MCF 10A (cell line): ENCODE measurements around the gene ANKRD11. TPM values are rescaled to one million over a fixed set of nuclear protein-coding genes. Genes with fewer than 3 reads are reported as not detected.

ENCODE experiments used
- BruUV-seq: library from RNA; stranded (reverse); fragments of 400-500 nt; replicated peaks from 2 replicates; lab custom pipeline; 2021; lab: Mats Ljungman, UMichigan
- CTCF ChIA-PET: fragments of 300-600 bp; sonication (Branson Sonifier 250); formaldehyde crosslinking; extraction: SDS; loops from one replicate; lab custom pipeline; 2021; ENCODE audit warnings: antibody characterized with exemption, inconsistent platforms; lab: Yijun Ruan, JAX
- POLR2A ChIA-PET: fragments of 300-600, 350-650 bp; sonication (Branson Sonifier 250); formaldehyde crosslinking; extraction: SDS; loops from one replicate; lab custom pipeline; 2020; ENCODE audit warnings: antibody characterized with exemption, inconsistent platforms; lab: Yijun Ruan, JAX
- DNase-seq: peaks from one replicate; pipeline ENCODE4 v3.0.0-alpha.2; 2018; ENCODE audit not compliant: unreplicated experiment
- H3K27ac Mint-ChIP-seq: one replicate; pipeline ENCODE4 v1.8.0; 2022; ENCODE audit warnings: mild to moderate bottlenecking, low read depth, mixed read lengths; ENCODE audit not compliant: unreplicated experiment
- H3K27me3 Mint-ChIP-seq: one replicate; pipeline ENCODE4 v1.8.0; 2022; ENCODE audit warnings: mixed read lengths; ENCODE audit not compliant: insufficient read depth, unreplicated experiment
- H3K36me3 Mint-ChIP-seq: one replicate; pipeline ENCODE4 v1.8.0; 2022; ENCODE audit warnings: mild to moderate bottlenecking, moderate library complexity, mixed read lengths; ENCODE audit not compliant: insufficient read depth, unreplicated experiment
- H3K4me1 Mint-ChIP-seq: one replicate; pipeline ENCODE4 v1.8.0; 2022; ENCODE audit warnings: mixed read lengths; ENCODE audit not compliant: insufficient read depth, unreplicated experiment
- H3K4me3 Mint-ChIP-seq: one replicate; pipeline ENCODE4 v1.8.0; 2022; ENCODE audit warnings: mild to moderate bottlenecking, moderate library complexity, mixed read lengths; ENCODE audit not compliant: unreplicated experiment
- H3K9me3 Mint-ChIP-seq: one replicate; pipeline ENCODE4 v1.8.0; 2022; ENCODE audit warnings: mixed read lengths; ENCODE audit not compliant: unreplicated experiment
- intact Hi-C: fragments of 100-400 bp; cut with micrococcal nuclease; formaldehyde crosslinking; loops from 2 replicates; pipeline ENCODE4 v1.14.1; 2022
- total RNA-seq: library from RNA; stranded (reverse); gene quantifications from 2 replicates; pipeline ENCODE4 v1.2.3, GENCODE V29; 2022
- TF ChIP-seq, protein P1 (sequence below): fragments of 200-600 bp; IDR thresholded peaks from one replicate; pipeline ENCODE4 v1.8.0; 2022; ENCODE audit warnings: antibody characterized with exemption, mild to moderate bottlenecking; ENCODE audit not compliant: unreplicated experiment

ANKRD11 gene
- total RNA-seq, 1 experiment from 2014 or later, result 237 TPM

DNA sequence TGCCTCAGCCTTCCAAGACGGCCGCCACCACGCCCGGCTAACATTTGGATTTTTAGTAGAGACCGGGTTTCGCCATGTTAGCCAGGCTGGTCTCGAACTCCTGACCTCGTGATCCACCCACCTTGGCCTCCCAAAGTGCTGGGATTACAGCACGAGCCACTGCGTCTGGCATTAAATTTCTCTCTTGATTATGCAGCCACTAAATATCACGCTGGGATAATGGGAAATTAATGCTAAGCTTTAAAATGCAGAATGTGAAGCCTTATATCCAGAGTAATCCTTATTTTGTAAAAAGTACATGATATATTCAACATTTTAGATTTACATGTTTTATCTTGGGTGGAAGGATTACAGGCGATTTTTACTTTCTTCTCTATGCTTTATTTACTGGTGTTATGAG, 89.2 kb downstream of the ANKRD11 start:
- H3K9me3 Mint-ChIP-seq, result no peaks in the 10 kb centered on the region
- intact Hi-C loops, result no loop called here
- H3K27ac Mint-ChIP-seq, result no peak overlapping the region
- CTCF ChIA-PET, result interaction anchor here (0.6 kb wide), 1 partner anchor 33 kb away, joined by 5 read pairs; no protein-coding TSS in a partner anchor
- no peaks in the 10 kb centered on the region for H3K27me3 Mint-ChIP-seq
- peaks cover 25% of the 10 kb centered on the region for H3K36me3 Mint-ChIP-seq
- no peak overlapping the region for H3K4me3 Mint-ChIP-seq
- DNase-seq, result no peak
- H3K4me1 Mint-ChIP-seq, result peaks cover 24% of the 10 kb centered on the region
- POLR2A ChIA-PET, result no interaction called here
- TF ChIP-seq, protein P1, sequence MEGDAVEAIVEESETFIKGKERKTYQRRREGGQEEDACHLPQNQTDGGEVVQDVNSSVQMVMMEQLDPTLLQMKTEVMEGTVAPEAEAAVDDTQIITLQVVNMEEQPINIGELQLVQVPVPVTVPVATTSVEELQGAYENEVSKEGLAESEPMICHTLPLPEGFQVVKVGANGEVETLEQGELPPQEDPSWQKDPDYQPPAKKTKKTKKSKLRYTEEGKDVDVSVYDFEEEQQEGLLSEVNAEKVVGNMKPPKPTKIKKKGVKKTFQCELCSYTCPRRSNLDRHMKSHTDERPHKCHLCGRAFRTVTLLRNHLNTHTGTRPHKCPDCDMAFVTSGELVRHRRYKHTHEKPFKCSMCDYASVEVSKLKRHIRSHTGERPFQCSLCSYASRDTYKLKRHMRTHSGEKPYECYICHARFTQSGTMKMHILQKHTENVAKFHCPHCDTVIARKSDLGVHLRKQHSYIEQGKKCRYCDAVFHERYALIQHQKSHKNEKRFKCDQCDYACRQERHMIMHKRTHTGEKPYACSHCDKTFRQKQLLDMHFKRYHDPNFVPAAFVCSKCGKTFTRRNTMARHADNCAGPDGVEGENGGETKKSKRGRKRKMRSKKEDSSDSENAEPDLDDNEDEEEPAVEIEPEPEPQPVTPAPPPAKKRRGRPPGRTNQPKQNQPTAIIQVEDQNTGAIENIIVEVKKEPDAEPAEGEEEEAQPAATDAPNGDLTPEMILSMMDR, result no peak
- no TSS peak for BruUV-seq

DNA sequence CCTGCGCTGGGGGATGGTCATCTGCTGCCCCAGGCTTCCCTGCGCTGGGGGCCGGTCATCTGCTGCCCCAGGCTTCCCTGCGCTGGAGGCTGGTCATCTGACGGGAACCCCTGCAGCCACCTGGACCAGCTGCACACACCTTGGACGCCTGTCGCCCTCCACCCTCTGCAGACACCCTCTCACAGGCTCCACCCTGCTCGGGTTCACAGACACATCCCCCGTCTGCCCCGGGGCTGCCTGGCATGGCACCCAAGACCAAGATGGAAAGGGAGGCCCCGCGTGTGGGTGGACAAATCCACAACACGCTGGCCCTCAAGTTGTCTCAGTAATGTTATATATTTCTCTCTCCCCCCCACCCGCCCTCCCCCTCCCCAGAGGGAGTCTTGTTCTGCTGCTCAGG, 89.6 kb downstream of the ANKRD11 start:
- Mint-ChIP-seq H3K4me1 (peaks cover 23% of the 10 kb centered on the region), H3K36me3 (peaks cover 25% of the 10 kb centered on the region), H3K4me3 (no peak overlapping the region), H3K27ac (no peak overlapping the region), H3K27me3 (no peaks in the 10 kb centered on the region), H3K9me3 (no peaks in the 10 kb centered on the region)
- CTCF ChIA-PET, result no interaction called here
- DNase-seq, result no peak
- intact Hi-C loops, result no loop called here
- TF ChIP-seq, protein P1, result no peak
- no TSS peak for BruUV-seq
- POLR2A ChIA-PET, result no interaction called here

DNA sequence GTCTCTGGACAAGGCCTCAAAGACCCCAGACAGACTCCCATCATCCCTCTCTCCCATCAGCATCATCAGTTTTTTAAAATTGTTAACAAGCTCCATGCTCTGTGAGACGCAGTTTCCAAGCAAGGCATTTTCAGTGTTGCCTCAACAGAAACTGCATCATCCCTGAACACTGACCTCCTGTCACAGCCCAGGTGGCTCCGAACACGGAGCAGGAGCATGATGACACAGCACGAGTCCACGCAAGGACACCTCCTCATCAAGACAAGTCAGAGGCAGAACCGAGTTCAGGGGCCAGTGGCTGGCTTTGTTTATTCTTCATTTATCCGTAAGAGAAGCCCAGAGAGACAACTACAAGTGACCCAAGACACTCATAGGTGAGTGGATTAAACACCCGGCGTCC, 91.4 kb downstream of the ANKRD11 start:
- H3K4me3 Mint-ChIP-seq, result no peak overlapping the region
- POLR2A ChIA-PET, result no interaction called here
- H3K27me3 Mint-ChIP-seq, result no peaks in the 10 kb centered on the region
- CTCF ChIA-PET, result interaction anchor here (1.2 kb wide), 1 partner anchor 57 kb away, joined by 4 read pairs; no protein-coding TSS in a partner anchor
- TF ChIP-seq, protein P1, result no peak
- peaks cover 35% of the 10 kb centered on the region for H3K36me3 Mint-ChIP-seq
- intact Hi-C loops, result loop anchor here (5.0 kb wide), 2 partner anchors 43 to 108 kb away; partner anchors contain the start of gene SPG7
- no peaks in the 10 kb centered on the region for H3K9me3 Mint-ChIP-seq
- H3K27ac Mint-ChIP-seq, result no peak overlapping the region
- no TSS peak for BruUV-seq
- H3K4me1 Mint-ChIP-seq, result peaks cover 26% of the 10 kb centered on the region
- no peak for DNase-seq

DNA sequence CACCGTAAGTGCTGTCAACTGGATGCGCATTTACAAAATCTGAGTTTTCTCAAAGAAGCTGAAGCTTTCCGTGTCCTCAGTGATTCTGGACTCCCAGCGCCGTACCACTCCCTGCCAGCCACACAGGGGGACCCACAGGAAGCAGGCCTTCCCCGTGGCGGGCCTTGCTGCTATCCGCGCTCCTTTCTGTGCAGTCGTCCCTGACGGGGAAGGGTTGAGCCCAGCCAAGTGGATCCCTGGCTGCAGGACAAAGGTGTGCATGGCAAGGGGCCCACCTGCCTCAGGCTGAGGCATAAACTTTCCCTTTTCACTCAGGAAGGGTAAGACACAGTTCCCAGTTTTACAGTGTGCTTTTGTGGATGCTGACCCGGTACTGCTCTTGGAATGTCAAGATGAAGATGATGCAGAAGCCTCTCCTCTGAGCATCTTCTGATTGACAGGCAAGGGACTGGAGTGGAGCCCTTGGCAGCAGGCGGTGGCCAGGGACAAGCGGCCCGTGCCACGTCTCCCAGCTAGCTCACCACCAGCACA, 93.0 kb downstream of the ANKRD11 start:
- TF ChIP-seq, protein P1, result no peak
- DNase-seq, result no peak
- H3K36me3 Mint-ChIP-seq, result peaks cover 45% of the 10 kb centered on the region
- H3K4me3 Mint-ChIP-seq, result no peak overlapping the region
- POLR2A ChIA-PET, result interaction anchor here (4.4 kb wide), 1 partner anchor 12 kb away, joined by 28 read pairs; no protein-coding TSS in a partner anchor
- no TSS peak for BruUV-seq
- CTCF ChIA-PET, result interaction anchor here (0.9 kb wide), 1 partner anchor 46 kb away, joined by 4 read pairs; no protein-coding TSS in a partner anchor
- H3K27me3 Mint-ChIP-seq, result no peaks in the 10 kb centered on the region
- no peaks in the 10 kb centered on the region for H3K9me3 Mint-ChIP-seq
- peaks cover 29% of the 10 kb centered on the region for H3K4me1 Mint-ChIP-seq
- intact Hi-C loops, result loop anchor here (5.0 kb wide), 2 partner anchors 45 to 110 kb away; partner anchors contain the start of gene SPG7
- no peak overlapping the region for H3K27ac Mint-ChIP-seq
